Spleen (tissue), 7 donors: ENCODE data around the gene PNMA3.

Experiments used
- CTCF ChIP-seq, 11 experiments: fragments of 200-600 bp in 7 of 11; fragments of 450-650 bp in 4 of 11; sonication (generic) in 4 of 11; IDR thresholded peaks in 8 of 11; conservative IDR thresholded peaks in 3 of 11; 1 replicate in 7 of 11; 2 replicates in 4 of 11; pipeline versions ENCODE4 v1.4.0 to v1.8.0; 2016 to 2021; ENCODE audit warnings: antibody characterized with exemption in 11 of 11, inconsistent platforms in 4 of 11, mild to moderate bottlenecking in 1 of 11
- POLR2AphosphoS5 ChIP-seq, 3 donors: sonication (generic); formaldehyde crosslinking; IDR thresholded peaks; one replicate each; pipeline ENCODE4 v1.5.1; 2017; ENCODE audit warnings: antibody characterized with exemption in 3 of 3
- donor health status: DM: no; HTN: no; CAD: no; lungs with moderate emphysema.
- donor health status: DM: no; HTN: no; CAD: no.
- donor health status: DM: no; HTN: no; CAD: no.

- no peak for TF ChIP-seq CTCF (IDR thresholded peaks at IDR 0.05 in 8 of 11, conservative IDR thresholded peaks at IDR 0.05 in 3 of 11)
- TF ChIP-seq POLR2AphosphoS5 (IDR thresholded peaks at IDR 0.05): no peak
These were observed 7.2 kb upstream of the PNMA3 start for GRCh38 chrX:153049093-153049492.
